Duodenal mucosa (tissue), 2 donors: ENCODE results near the gene LRP2BP.

Experiments
- H3K27ac ChIP-seq: one replicate; pipeline ENCODE4 v1.7.0; 2013; ENCODE audit warnings: low read depth, low read length
- H3K27me3 ChIP-seq, 2 donors: one replicate each; pipeline ENCODE4 v1.7.0; 2013; ENCODE audit warnings: low read length in 2 of 2, control low read depth in 1 of 2; ENCODE audit not compliant: insufficient read depth in 2 of 2, control insufficient read depth in 1 of 2
- H3K36me3 ChIP-seq, 2 donors: one replicate each; pipeline ENCODE4 v1.7.0; 2013; ENCODE audit warnings: low read length in 2 of 2, control low read depth in 1 of 2; ENCODE audit not compliant: insufficient read depth in 2 of 2, control insufficient read depth in 1 of 2
- H3K4me1 ChIP-seq, 2 donors: one replicate each; pipeline ENCODE4 v1.7.0; 2013; ENCODE audit warnings: low read length in 2 of 2, control low read depth in 1 of 2; ENCODE audit not compliant: insufficient read depth in 2 of 2, control insufficient read depth in 1 of 2
- H3K4me3 ChIP-seq, 2 donors: one replicate each; pipeline ENCODE4 v1.7.0; 2013; ENCODE audit warnings: low read length in 2 of 2, low read depth in 1 of 2
- H3K9ac ChIP-seq, 2 donors: one replicate each; pipeline ENCODE4 v1.7.0; 2013; ENCODE audit warnings: low read length in 2 of 2, low read depth in 1 of 2
- H3K9me3 ChIP-seq, 2 donors: one replicate each; pipeline ENCODE4 v1.7.0; 2013; ENCODE audit warnings: low read length in 2 of 2, control low read depth in 1 of 2; ENCODE audit not compliant: control insufficient read depth in 1 of 2

Gene LRP2BP

GRCh38 chr4:185346975-185347601, 48.6 kb downstream of the LRP2BP start:
- H3K36me3 ChIP-seq: peaks cover 0 to 20% of the 10 kb centered on the region in 2 donors
- no peaks in the 10 kb centered on the region for H3K9me3 ChIP-seq
- H3K27ac ChIP-seq: no peak overlapping the region
- H3K9ac ChIP-seq: no peak overlapping the region
- H3K4me1 ChIP-seq: no peaks in the 10 kb centered on the region
- no peaks in the 10 kb centered on the region for H3K27me3 ChIP-seq
- H3K4me3 ChIP-seq: no peak overlapping the region

- H3K4me3 ChIP-seq: no peak overlapping the region
- no peaks in the 10 kb centered on the region for H3K9me3 ChIP-seq
- no peaks in the 10 kb centered on the region for H3K4me1 ChIP-seq
- H3K27me3 ChIP-seq: no peaks in the 10 kb centered on the region
- peaks cover 0 to 16% of the 10 kb centered on the region in 2 donors for H3K36me3 ChIP-seq
- H3K27ac ChIP-seq: no peak overlapping the region
- no peak overlapping the region for H3K9ac ChIP-seq
Observed at GRCh38 chr4:185344743-185345538, 50.8 kb downstream of the LRP2BP start.

- peaks cover 0 to 13% of the 10 kb centered on the region in 2 donors for H3K36me3 ChIP-seq
- H3K27me3 ChIP-seq: no peaks in the 10 kb centered on the region
- no peak overlapping the region for H3K27ac ChIP-seq
- H3K4me3 ChIP-seq: no peak overlapping the region
- H3K9ac ChIP-seq: no peak overlapping the region
- no peaks in the 10 kb centered on the region for H3K9me3 ChIP-seq
- no peaks in the 10 kb centered on the region for H3K4me1 ChIP-seq
Observed at GRCh38 chr4:185343726-185344581, 51.8 kb downstream of the LRP2BP start.

- Histone ChIP-seq H3K4me3 (no peak overlapping the region), H3K9ac (no peak overlapping the region), H3K27ac (no peak overlapping the region), H3K9me3 (no peaks in the 10 kb centered on the region), H3K27me3 (no peaks in the 10 kb centered on the region), H3K4me1 (no peaks in the 10 kb centered on the region), H3K36me3 (peaks cover 0 to 10% of the 10 kb centered on the region in 2 donors)
Observed at GRCh38 chr4:185341841-185342240, 53.9 kb downstream of the LRP2BP start.

GRCh38 chr4:185341377-185341776, 54.3 kb downstream of the LRP2BP start:
- Histone ChIP-seq H3K27ac (no peak overlapping the region), H3K9me3 (no peaks in the 10 kb centered on the region), H3K4me3 (no peak overlapping the region), H3K9ac (no peak overlapping the region), H3K36me3 (peaks cover 0 to 8% of the 10 kb centered on the region in 2 donors), H3K4me1 (no peaks in the 10 kb centered on the region), H3K27me3 (no peaks in the 10 kb centered on the region)

- Histone ChIP-seq H3K9ac (no peak overlapping the region), H3K4me3 (no peak overlapping the region), H3K4me1 (no peaks in the 10 kb centered on the region), H3K36me3 (peaks cover 0 to 8% of the 10 kb centered on the region in 2 donors), H3K9me3 (no peaks in the 10 kb centered on the region), H3K27me3 (no peaks in the 10 kb centered on the region), H3K27ac (no peak overlapping the region)
Observed at GRCh38 chr4:185339941-185340340, 55.8 kb downstream of the LRP2BP start.

GRCh38 chr4:185335579-185335978, 60.1 kb downstream of the LRP2BP start:
- H3K27me3 ChIP-seq: no peaks in the 10 kb centered on the region
- H3K9ac ChIP-seq: no peak overlapping the region
- no peaks in the 10 kb centered on the region for H3K4me1 ChIP-seq
- no peak overlapping the region for H3K4me3 ChIP-seq
- no peaks in the 10 kb centered on the region for H3K36me3 ChIP-seq
- no peaks in the 10 kb centered on the region for H3K9me3 ChIP-seq
- no peak overlapping the region for H3K27ac ChIP-seq

- no peak overlapping the region for H3K4me3 ChIP-seq
- no peaks in the 10 kb centered on the region for H3K9me3 ChIP-seq
- H3K36me3 ChIP-seq: no peaks in the 10 kb centered on the region
- H3K27ac ChIP-seq: no peak overlapping the region
- H3K9ac ChIP-seq: no peak overlapping the region
- no peaks in the 10 kb centered on the region for H3K27me3 ChIP-seq
- no peaks in the 10 kb centered on the region for H3K4me1 ChIP-seq
Observed at GRCh38 chr4:185334326-185334725, 61.4 kb downstream of the LRP2BP start.

- no peaks in the 10 kb centered on the region for H3K36me3 ChIP-seq
- no peaks in the 10 kb centered on the region for H3K4me1 ChIP-seq
- no peak overlapping the region for H3K27ac ChIP-seq
- H3K27me3 ChIP-seq: no peaks in the 10 kb centered on the region
- no peaks in the 10 kb centered on the region for H3K9me3 ChIP-seq
- H3K9ac ChIP-seq: no peak overlapping the region
- no peak overlapping the region for H3K4me3 ChIP-seq
Observed at GRCh38 chr4:185332575-185333464, 62.9 kb downstream of the LRP2BP start.
